ENCODE measurements around the gene MAPT.
"Not testable (repeated sequence)": the region's sequence is repeated elsewhere in the genome, so short reads cannot be mapped to it uniquely, and the experiment has no call there.

MAPT gene

DNA sequence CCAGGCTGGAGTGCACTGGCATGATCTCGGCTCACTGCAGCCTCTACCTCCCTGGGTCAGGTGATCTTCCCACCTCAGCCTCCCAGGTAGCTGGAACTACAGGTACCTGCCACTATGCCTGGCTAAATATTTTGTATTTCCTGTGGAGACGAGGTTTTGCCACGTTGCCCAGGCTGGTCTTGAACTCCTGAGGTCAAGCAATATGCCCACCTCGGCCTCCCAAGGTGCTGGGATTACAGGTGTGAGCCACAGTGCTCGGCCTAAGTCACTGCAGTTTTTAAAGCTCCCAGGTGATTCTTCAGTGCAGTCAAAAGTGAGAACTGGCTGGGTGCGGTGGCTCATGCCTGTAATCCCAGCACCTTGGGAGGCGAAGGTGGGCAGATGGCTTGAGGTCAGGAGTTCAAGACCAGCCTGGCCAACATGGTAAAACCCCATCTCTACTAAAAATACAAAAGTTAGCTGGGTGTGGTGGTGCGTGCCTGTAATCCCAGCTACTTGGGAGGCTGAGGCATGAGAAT lies 125.1 kb downstream of the MAPT start:
- not testable (repeated sequence) for DNase-seq

DNA sequence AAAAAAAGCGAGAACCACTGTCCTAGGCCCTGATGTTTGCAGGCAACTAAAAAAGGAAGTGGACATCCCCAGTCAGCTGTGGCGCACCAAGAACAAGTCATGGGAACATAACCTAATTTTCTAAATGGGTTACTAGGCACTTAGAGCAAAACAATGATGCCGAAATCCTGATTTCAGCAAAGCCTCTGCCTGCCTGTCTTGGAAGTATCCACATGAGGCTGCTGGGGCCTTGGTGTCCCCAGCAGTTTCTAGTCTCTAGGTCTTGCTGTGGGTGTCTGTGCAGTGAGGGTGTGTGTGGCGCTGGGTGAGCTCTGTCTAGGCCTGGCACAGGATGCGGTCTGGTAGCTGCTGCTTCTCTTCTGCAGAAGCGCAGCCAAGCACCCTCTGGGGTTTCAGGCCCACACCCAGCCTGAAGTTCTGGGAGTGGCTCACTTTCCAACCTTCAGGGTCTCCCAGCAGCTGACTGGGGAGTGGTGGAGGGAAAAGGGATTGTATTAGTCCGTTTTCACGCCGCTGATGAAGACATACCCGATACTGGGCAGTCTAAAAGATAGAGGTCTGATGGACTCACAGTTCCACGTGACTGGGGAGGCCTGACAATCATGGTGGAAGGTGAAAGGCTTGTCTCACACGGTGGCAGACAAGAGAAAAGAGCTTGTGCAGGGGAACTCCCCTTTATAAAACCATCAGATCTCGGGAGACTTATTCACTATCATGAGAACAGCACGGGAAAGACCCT lies 125.8 kb downstream of the MAPT start:
- no peak for DNase-seq

DNA sequence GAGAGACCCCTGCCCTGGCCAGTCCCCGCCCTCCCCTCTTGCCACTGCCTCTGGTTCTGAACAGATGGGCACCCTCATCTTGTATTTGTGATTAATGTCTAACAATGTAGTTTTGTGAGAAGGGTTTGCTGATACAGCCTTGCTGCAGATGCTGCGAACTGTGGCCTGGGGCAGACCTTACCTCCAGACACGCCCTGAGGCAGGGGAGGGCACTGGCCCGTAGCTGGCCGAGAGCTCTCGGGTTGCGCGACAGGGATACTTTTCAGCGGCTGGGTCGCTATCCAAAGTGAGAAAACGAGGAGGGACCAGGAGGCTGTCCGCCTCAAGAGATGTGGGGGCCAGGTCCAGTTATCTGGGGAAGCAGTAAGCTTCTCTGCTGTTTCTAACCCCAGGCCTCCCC lies 126.6 kb downstream of the MAPT start:
- DNase-seq, result no peak

DNA sequence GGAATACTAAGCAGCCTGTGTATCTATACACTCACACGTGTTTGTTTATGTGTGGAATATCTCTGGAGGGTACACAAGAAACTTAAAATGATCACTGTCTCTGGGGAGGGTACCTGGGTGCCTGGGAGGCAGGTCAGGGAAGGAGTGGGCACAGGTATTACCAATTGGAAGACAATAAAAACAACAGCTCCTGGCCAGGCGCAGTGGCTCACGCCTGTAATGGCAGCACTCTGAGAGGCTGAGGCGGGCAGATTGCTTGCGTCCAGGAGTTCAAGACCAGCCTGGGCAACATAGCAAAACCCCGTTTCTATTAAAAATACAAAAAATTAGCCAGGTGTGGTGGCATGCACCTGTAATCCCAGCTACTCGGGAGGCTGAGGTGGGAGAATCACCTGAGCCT lies 129.0 kb downstream of the MAPT start:
- not testable (repeated sequence) for DNase-seq

DNA sequence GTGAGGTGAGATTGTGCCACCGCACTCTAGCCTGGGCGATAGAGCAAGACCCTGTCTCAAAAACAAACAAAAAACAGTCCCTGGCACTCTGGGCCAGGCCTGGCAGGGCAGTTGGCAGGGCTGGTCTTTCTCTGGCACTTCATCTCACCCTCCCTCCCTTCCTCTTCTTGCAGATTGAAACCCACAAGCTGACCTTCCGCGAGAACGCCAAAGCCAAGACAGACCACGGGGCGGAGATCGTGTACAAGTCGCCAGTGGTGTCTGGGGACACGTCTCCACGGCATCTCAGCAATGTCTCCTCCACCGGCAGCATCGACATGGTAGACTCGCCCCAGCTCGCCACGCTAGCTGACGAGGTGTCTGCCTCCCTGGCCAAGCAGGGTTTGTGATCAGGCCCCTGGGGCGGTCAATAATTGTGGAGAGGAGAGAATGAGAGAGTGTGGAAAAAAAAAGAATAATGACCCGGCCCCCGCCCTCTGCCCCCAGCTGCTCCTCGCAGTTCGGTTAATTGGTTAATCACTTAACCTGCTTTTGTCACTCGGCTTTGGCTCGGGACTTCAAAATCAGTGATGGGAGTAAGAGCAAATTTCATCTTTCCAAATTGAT lies 129.5 kb downstream of the MAPT start:
- no peak for DNase-seq

DNA sequence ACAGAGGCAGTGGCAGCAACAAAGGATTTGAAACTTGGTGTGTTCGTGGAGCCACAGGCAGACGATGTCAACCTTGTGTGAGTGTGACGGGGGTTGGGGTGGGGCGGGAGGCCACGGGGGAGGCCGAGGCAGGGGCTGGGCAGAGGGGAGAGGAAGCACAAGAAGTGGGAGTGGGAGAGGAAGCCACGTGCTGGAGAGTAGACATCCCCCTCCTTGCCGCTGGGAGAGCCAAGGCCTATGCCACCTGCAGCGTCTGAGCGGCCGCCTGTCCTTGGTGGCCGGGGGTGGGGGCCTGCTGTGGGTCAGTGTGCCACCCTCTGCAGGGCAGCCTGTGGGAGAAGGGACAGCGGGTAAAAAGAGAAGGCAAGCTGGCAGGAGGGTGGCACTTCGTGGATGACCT lies 130.2 kb downstream of the MAPT start:
- no peak for DNase-seq

DNA sequence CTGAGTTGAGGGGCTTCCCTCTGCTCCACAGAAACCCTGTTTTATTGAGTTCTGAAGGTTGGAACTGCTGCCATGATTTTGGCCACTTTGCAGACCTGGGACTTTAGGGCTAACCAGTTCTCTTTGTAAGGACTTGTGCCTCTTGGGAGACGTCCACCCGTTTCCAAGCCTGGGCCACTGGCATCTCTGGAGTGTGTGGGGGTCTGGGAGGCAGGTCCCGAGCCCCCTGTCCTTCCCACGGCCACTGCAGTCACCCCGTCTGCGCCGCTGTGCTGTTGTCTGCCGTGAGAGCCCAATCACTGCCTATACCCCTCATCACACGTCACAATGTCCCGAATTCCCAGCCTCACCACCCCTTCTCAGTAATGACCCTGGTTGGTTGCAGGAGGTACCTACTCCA lies 130.7 kb downstream of the MAPT start:
- no peak for DNase-seq

DNA sequence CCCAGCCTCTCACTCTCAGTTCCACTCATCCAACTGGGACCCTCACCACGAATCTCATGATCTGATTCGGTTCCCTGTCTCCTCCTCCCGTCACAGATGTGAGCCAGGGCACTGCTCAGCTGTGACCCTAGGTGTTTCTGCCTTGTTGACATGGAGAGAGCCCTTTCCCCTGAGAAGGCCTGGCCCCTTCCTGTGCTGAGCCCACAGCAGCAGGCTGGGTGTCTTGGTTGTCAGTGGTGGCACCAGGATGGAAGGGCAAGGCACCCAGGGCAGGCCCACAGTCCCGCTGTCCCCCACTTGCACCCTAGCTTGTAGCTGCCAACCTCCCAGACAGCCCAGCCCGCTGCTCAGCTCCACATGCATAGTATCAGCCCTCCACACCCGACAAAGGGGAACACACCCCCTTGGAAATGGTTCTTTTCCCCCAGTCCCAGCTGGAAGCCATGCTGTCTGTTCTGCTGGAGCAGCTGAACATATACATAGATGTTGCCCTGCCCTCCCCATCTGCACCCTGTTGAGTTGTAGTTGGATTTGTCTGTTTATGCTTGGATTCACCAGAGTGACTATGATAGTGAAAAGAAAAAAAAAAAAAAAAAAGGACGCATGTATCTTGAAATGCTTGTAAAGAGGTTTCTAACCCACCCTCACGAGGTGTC lies 131.3 kb downstream of the MAPT start:
- DNase-seq, result no peak

DNA sequence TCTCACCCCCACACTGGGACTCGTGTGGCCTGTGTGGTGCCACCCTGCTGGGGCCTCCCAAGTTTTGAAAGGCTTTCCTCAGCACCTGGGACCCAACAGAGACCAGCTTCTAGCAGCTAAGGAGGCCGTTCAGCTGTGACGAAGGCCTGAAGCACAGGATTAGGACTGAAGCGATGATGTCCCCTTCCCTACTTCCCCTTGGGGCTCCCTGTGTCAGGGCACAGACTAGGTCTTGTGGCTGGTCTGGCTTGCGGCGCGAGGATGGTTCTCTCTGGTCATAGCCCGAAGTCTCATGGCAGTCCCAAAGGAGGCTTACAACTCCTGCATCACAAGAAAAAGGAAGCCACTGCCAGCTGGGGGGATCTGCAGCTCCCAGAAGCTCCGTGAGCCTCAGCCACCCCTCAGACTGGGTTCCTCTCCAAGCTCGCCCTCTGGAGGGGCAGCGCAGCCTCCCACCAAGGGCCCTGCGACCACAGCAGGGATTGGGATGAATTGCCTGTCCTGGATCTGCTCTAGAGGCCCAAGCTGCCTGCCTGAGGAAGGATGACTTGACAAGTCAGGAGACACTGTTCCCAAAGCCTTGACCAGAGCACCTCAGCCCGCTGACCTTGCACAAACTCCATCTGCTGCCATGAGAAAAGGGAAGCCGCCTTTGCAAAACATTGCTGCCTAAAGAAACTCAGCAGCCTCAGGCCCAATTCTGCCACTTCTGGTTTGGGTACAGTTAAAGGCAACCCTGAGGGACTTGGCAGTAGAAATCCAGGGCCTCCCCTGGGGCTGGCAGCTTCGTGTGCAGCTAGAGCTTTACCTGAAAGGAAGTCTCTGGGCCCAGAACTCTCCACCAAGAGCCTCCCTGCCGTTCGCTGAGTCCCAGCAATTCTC lies 132.1 kb downstream of the MAPT start:
- DNase-seq, result no peak

DNA sequence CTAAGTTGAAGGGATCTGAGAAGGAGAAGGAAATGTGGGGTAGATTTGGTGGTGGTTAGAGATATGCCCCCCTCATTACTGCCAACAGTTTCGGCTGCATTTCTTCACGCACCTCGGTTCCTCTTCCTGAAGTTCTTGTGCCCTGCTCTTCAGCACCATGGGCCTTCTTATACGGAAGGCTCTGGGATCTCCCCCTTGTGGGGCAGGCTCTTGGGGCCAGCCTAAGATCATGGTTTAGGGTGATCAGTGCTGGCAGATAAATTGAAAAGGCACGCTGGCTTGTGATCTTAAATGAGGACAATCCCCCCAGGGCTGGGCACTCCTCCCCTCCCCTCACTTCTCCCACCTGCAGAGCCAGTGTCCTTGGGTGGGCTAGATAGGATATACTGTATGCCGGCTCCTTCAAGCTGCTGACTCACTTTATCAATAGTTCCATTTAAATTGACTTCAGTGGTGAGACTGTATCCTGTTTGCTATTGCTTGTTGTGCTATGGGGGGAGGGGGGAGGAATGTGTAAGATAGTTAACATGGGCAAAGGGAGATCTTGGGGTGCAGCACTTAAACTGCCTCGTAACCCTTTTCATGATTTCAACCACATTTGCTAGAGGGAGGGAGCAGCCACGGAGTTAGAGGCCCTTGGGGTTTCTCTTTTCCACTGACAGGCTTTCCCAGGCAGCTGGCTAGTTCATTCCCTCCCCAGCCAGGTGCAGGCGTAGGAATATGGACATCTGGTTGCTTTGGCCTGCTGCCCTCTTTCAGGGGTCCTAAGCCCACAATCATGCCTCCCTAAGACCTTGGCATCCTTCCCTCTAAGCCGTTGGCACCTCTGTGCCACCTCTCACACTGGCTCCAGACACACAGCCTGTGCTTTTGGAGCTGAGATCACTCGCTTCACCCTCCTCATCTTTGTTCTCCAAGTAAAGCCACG lies 133.0 kb downstream of the MAPT start:
- no peak for DNase-seq

DNA sequence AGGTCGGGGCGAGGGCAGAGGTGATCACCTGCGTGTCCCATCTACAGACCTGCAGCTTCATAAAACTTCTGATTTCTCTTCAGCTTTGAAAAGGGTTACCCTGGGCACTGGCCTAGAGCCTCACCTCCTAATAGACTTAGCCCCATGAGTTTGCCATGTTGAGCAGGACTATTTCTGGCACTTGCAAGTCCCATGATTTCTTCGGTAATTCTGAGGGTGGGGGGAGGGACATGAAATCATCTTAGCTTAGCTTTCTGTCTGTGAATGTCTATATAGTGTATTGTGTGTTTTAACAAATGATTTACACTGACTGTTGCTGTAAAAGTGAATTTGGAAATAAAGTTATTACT lies 133.6 kb downstream of the MAPT start:
- DNase-seq, result no peak

DNA sequence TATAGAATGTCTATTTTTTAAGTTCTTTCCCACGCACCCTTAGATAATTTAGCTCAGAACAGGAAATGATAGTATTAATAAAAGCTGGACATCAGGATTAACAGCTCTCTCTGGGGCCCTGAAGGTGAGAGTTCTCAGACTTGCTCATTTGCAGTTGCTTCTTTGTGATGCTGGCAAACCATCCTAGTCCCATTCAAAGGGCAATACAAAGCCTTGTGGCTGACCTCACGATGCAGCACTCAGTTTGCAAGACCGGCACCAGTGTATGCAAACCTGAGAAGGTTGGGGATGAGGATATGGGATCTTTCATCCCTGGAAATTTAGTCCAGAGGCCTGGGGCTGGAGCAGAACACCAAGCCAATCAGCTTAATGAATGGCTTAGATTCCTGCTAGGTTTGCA lies 134.0 kb downstream of the MAPT start:
- DNase-seq, result no peak

DNA sequence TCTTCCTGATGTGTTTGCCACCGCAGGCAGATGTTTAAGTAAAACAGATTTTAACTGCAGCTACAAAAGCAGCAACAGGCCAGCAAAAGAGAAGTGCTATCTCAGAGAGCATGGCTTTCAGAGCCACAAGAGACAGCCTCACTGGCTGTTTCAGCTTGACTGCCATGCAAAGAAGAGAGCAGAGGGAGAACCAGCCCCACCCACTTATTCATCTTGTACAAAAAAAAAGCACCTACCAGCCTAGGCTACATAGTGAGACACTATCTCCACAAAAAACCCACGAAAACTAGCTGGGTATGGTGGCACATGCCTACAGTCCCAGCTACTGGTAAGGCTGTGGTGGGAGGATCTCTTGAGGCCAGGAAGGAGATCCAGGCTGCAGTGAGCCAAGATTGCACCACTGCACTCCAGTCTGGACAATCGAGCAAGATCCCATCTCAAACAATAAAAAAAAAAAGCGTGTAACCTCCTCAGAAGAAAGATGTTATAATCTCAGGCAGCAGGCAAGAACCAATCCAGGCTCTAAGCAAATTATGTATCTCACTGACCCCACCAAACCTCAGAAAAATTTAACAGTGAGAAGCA lies 134.7 kb downstream of the MAPT start:
- no peak for DNase-seq

DNA sequence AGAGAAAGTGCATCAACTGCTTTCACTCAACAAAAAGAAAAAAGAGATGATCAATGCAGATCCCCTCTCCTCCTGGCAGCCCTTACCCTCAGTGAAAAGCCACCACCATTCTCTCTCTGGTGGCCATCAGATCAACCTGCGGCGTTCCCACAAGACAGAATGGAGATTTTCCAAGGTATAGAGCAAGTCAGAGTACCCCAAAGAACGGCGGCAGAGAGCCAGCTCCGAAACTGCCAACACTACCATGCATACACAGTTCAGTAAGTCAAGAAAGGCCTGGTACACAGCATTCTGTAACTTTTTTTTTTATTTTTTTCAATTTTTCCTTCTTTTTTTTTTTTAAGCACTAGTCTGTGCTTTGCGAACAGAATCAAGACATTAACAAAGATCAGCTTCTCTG lies 135.3 kb downstream of the MAPT start:
- no peak for DNase-seq

DNA sequence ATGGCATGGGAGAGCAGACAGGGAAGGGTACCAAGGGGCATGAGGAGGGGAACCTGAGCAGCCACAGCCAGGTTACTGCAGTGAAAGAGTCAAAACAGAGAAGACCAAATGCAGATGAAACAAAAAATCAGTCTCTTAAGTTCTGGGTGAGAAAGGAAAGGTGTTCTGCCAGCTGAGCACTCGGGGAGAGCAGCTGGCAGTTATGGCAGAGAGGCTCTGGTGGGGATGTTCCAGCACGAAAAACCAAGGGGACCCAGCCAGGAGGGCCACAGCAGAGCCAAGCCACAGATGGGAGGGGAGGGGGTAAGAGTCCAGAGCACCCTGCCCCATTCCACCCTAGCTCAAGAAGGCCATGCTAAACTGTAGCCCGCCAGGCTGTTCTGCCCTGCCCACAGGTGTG lies 136.4 kb downstream of the MAPT start:
- no peak for DNase-seq

DNA sequence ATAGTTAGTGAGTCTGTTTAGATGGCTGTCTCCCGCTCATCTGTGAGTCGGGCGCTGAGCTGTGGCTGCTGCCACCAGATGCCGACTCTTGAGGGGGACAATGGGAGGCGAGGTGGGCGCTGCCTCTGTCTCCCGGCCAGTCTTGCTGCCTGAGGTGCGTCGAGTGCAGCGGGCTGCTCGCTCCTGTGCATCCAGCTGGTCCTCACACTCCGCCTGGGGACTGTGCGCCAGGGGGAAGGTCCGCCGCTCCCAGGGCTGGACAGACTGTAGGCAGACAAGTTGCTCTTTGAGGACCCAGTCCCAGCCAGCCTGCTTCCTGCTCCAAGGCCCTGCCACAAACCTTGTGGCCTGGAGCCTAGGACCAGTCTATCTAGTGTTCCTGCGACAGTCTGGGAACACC lies 137.1 kb downstream of the MAPT start:
- no peak for DNase-seq

DNA sequence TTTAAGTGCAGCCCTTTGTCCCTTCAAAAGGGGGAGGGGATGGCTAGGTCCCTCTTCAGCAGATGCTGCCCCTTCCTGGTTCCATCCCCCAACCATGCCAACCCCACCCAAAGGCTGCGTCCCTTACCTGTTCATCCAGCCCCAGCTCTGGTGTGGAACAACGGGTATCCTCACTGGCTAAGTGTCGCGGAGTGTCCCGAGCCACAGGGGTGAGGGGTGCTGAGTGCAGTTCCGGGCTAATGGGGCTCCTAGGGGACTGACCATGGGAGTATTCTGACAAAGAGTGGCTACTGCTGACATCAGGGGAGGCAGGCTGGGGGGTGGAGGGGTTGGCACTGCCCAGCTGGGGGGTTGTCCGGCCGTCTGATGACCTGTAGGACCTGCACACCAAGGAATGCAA lies 137.6 kb downstream of the MAPT start:
- DNase-seq, result no peak

DNA sequence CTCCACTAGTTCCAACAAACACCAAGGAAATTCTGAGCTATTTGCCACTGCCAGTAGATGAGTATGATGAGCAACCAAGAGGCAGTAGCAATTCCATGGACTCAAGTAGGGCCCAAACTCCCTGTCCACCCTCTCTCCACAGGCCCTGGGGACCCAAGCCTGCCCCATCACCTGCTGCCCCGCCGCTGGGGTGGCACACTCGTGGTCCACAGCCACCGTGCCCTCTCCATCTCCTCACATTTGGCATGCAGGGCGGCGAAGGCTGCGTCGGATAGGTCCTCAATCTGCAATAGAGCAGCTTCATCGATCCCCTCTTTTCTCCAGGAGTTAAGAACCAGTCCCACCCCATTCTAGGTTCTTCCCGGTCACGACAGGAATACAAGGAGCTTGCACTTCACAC lies 138.6 kb downstream of the MAPT start:
- no peak for DNase-seq

DNA sequence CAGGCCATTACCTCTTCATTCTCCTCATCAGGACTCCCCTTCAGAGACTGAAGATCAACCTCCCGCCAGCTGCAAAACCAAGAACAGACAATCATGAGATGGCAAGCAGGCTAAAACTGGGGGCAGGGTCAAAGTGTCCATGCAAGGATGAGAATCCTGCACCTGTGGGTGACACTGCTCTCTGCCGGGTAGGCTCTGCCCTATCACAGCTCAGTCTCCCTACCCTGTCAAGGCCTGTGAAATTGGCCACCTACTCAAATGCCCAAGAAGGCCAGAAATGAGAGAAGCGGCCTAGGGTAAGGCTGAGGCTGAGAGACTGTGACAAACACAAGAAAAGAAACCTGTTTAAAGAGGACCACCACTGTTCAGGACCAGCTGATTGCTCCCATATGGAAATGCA lies 139.0 kb downstream of the MAPT start:
- no peak for DNase-seq

DNA sequence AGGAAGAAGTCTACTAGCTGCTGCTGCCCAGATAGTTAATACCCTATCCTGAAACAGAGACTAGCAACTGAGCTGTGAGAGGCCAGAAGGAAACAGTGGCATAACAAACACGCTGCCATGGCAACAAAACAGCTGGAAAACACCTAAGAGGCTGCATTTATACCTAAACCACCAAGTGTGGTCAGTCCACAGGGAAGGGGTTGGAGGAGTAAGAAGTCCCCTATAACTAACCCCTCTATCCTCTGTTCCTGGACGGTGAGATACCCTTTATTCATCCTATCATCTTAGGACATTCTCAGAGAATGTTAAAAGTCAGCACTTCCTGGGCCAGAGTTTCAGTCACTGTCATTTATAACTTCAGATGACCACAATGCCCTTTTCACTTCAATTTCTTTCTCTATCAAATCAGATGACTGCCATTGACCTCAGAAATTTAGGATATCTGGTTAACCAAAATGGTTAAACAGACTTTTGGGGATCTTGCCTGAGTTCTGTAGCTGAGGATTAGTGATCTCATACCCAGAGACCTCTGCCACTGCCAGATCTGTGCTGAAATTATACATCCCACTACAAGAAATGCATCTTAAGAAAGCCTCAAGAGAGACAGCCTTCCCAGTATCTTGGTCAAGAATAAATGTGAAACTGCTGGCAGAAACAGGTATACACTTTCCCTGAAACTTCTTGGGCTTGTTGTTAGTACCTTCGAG lies 140.9 kb downstream of the MAPT start:
- no peak for DNase-seq

DNA sequence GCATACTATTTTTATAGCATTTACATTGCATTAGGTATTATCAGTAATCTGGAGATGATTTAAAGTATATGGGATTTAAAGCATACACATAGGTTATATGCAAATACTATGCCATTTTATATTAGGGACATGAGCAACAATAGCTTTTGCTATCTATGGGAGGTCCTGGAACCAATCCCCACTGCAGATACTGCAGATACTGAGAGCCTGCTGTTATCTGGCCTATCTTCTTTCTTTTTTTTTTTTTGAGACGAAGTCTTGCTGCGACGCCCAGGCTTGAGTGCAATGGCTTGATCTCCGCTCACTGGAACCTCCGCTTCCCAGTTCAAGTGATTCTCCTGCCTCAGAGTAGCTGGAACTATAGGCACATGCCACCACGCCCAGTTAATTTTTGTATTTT lies 142.1 kb downstream of the MAPT start:
- DNase-seq, result no peak
